K562 (cell line): Measurements from ENCODE around the gene PIP5K1B. TPM values are rescaled to one million over a fixed set of nuclear protein-coding genes. Genes with fewer than 3 reads are reported as not detected.

ENCODE experiments used
- ARNT ChIP-seq, 2 experiments: fragments of 450-650 bp; IDR thresholded peaks; 2 replicates each; pipeline ENCODE4 v1.6.1; 2016; ENCODE audit warnings: mild to moderate bottlenecking in 1 of 2
- CEBPB ChIP-seq: fragments of 450-650 bp; IDR thresholded peaks from 2 replicates; pipeline ENCODE4 v1.6.1; 2016; ENCODE audit warnings: missing genetic modification characterization, missing compliant biosample characterization
- CHAMP1 ChIP-seq: fragments of 450-650 bp; IDR thresholded peaks from 2 replicates; pipeline ENCODE4 v1.6.1; 2016; ENCODE audit warnings: mild to moderate bottlenecking
- L3MBTL2 ChIP-seq: fragments of 450-650 bp; IDR thresholded peaks from 2 replicates; pipeline ENCODE4 v1.6.1; 2016; ENCODE audit warnings: mild to moderate bottlenecking, moderate library complexity
- MAFK ChIP-seq: IDR thresholded peaks from 2 replicates; pipeline ENCODE4 v1.6.1; 2011; ENCODE audit warnings: low read length, improper control_type of control experiment
- NR4A1 ChIP-seq, 2 experiments: fragments of 250-450 bp in 1 of 2; fragments of 450-650 bp in 1 of 2; sonication (Bioruptor Pico) in 1 of 2; IDR thresholded peaks; 2 replicates each; pipeline versions ENCODE4 v1.4.0 to v1.6.1; 2016 to 2020; ENCODE audit warnings: mild to moderate bottlenecking in 2 of 2, missing compliant biosample characterization in 1 of 2, missing genetic modification characterization in 1 of 2, moderate library complexity in 1 of 2
- POLR2B ChIP-seq: fragments of 450-650 bp; IDR thresholded peaks from 2 replicates; pipeline ENCODE4 v1.6.1; 2018; ENCODE audit warnings: low read depth; ENCODE audit not compliant: partially characterized antibody
- PTRF ChIP-seq: fragments of 450-650 bp; IDR thresholded peaks from 2 replicates; pipeline ENCODE4 v1.6.1; 2016; ENCODE audit warnings: mild to moderate bottlenecking, missing genetic modification characterization, missing compliant biosample characterization
- RAD51 ChIP-seq: fragments of 450-650 bp; IDR thresholded peaks from 2 replicates; pipeline ENCODE4 v1.7.1; 2016; ENCODE audit warnings: low read depth, mild to moderate bottlenecking, borderline replicate concordance
- REST ChIP-seq, 2 experiments: fragments of 450-650 bp; formaldehyde crosslinking in 1 of 2; IDR thresholded peaks; 2 replicates each; pipeline versions ENCODE4 v1.4.0 to v1.6.1; 2014 to 2020; ENCODE audit warnings: mild to moderate bottlenecking in 2 of 2, borderline replicate concordance in 1 of 2, low read depth in 1 of 2
- TBP ChIP-seq: optimal IDR thresholded peaks from 2 replicates; pipeline ENCODE3; 2011; ENCODE audit warnings: low read depth, low read length, improper control_type of control experiment
- TRIM24 ChIP-seq, 2 experiments: fragments of 450-650 bp; IDR thresholded peaks; 2 replicates each; pipeline ENCODE4 v1.6.1; 2016
- polyA plus RNA-seq, 8 experiments: library from polyadenylated mRNA; depleted of rRNA in 4 of 8; stranded (reverse) in 5 of 8; unstranded in 3 of 8; fragments of >200 nt; fragmentation: Nextera tagmentation in 2 of 8; fragmentation: Illumina TruSeq in 1 of 8; extraction: Ambion mirVana in 2 of 8; extraction: Trizol in 1 of 8; gene quantifications; 2 replicates each; pipeline versions ENCODE4 v1.2.1 to v1.2.3, GENCODE V29; 2011 to 2014; ENCODE audit warnings: inconsistent platforms in 1 of 8, missing spikeins in 1 of 8
- total RNA-seq, 7 experiments: library from RNA; depleted of rRNA in 6 of 7; stranded (reverse); fragments of >200 nt in 6 of 7; fragmentation: Illumina TruSeq in 2 of 7; extraction: Trizol in 2 of 7; gene quantifications; 2 replicates each; pipeline versions ENCODE4 v1.2.1 to v1.2.3, GENCODE V29; 2011 to 2021; ENCODE audit warnings: low replicate concordance in 1 of 7

Gene PIP5K1B
- total and polyA plus RNA-seq, 9 of the 15 experiments (the other 6 are each of a cell fraction or from before 2014, with no cell fraction given) = 3.1 to 12.9 (median 7.4) TPM

GRCh38 chr9:68778635-68779034 lies 73.6 kb downstream of the PIP5K1B start (continued):
- TF ChIP-seq REST (IDR thresholded peaks at IDR 0.05; ENCODE audit: borderline replicate concordance) = peak; percentile 13; the same call in 1 of the 2 replicates
- TF ChIP-seq REST (CRISPR knock-in tag; IDR thresholded peaks at IDR 0.05; ENCODE audit: low read depth) = no peak
- no peak for TF ChIP-seq NR4A1 (CRISPR knock-in tag; IDR thresholded peaks at IDR 0.05)
- 0 out of 2 replicates have a peak, but pooled peaks have one; percentile 28 for TF ChIP-seq NR4A1 (tag; IDR thresholded peaks at IDR 0.05)
- TF ChIP-seq L3MBTL2 = peak; percentile 44; the same call in 1 of the 2 replicates
- peak in 1 of 2 experiments; percentile 31; a peak in 1 of 4 replicates for TF ChIP-seq TRIM24 (IDR thresholded peaks at IDR 0.05)
- no peak for TF ChIP-seq ARNT (IDR thresholded peaks at IDR 0.05)
- 0 out of 2 replicates have a peak, but pooled peaks have one; percentile 26 for TF ChIP-seq CHAMP1
- peak; percentile 76 for TF ChIP-seq RAD51
- peak; percentile 38 for TF ChIP-seq TBP
- no peak for TF ChIP-seq PTRF (tag)
- TF ChIP-seq CEBPB (tag) = 0 out of 2 replicates have a peak, but pooled peaks have one; percentile 27
- TF ChIP-seq MAFK = peak; percentile 87
- peak; percentile 48 for TF ChIP-seq POLR2B
